PC-3 (cell line): ENCODE results near the gene CAP2.

ENCODE experiments used
- EZH2 ChIP-seq: fragments of 300-600 bp; sonication (generic); IDR thresholded peaks from one replicate; pipeline ENCODE4 v1.6.1; 2017; ENCODE audit warnings: antibody characterized with exemption, mild to moderate bottlenecking, low read length; ENCODE audit not compliant: unreplicated experiment
- TF ChIP-seq, protein P1 (sequence below): fragments of 300-600 bp; sonication (generic); conservative IDR thresholded peaks from 2 replicates; pipeline ENCODE4 v1.5.1; 2017; ENCODE audit warnings: antibody characterized with exemption, low read depth, mild to moderate bottlenecking, low read length

GRCh38 chr6:17389274-17389847, 4.0 kb upstream of the CAP2 start:
- TF ChIP-seq, protein P1, sequence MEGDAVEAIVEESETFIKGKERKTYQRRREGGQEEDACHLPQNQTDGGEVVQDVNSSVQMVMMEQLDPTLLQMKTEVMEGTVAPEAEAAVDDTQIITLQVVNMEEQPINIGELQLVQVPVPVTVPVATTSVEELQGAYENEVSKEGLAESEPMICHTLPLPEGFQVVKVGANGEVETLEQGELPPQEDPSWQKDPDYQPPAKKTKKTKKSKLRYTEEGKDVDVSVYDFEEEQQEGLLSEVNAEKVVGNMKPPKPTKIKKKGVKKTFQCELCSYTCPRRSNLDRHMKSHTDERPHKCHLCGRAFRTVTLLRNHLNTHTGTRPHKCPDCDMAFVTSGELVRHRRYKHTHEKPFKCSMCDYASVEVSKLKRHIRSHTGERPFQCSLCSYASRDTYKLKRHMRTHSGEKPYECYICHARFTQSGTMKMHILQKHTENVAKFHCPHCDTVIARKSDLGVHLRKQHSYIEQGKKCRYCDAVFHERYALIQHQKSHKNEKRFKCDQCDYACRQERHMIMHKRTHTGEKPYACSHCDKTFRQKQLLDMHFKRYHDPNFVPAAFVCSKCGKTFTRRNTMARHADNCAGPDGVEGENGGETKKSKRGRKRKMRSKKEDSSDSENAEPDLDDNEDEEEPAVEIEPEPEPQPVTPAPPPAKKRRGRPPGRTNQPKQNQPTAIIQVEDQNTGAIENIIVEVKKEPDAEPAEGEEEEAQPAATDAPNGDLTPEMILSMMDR = no peak
- TF ChIP-seq EZH2 = no peak
